Panc1 (cell line): Measurements from ENCODE around the gene SYNM. TPM values are rescaled to one million over a fixed set of nuclear protein-coding genes. Genes with fewer than 3 reads are reported as not detected.

Source experiments
- ATAC-seq: fragments of 200-7000 bp; cut with Tn5 transposase; 2 replicates; pipeline ENCODE4 v1.9.1; 2020; ENCODE audit warnings: mild to moderate bottlenecking, moderate library complexity
- BruUV-seq: library from RNA; stranded (reverse); fragments of 400-500 nt; replicated peaks from 2 replicates; lab custom pipeline; 2021; lab: Mats Ljungman, UMichigan
- CTCF ChIA-PET: fragments of 300-600 bp; sonication (Branson Sonifier 250); formaldehyde crosslinking; loops from one replicate; lab custom pipeline; 2022; ENCODE audit warnings: antibody characterized with exemption; lab: Charles Lee
- POLR2A ChIA-PET: fragments of 300-600 bp; sonication (Branson Sonifier 250); formaldehyde crosslinking; loops from one replicate; lab custom pipeline; 2022; ENCODE audit warnings: antibody characterized with exemption; lab: Charles Lee
- DNase-seq: peaks from one replicate; pipeline ENCODE4 v3.0.0-alpha.2; 2010; ENCODE audit warnings: low read depth, low spot score
- H3K27ac ChIP-seq: 2 replicates; pipeline ENCODE4 v1.5.1; 2011; ENCODE audit warnings: mild to moderate bottlenecking, low read length, inconsistent platforms
- H3K27me3 ChIP-seq: fragments of 200-500 bp; sonication (Bioruptor generic); 2 replicates; pipeline ENCODE4 v1.6.0; 2014; ENCODE audit warnings: low read length, inconsistent platforms; ENCODE audit not compliant: control insufficient read depth, insufficient read depth
- H3K36me3 ChIP-seq: fragments of 200-500 bp; sonication (Bioruptor generic); 2 replicates; pipeline ENCODE4 v1.5.1; 2014; ENCODE audit warnings: inconsistent platforms, mild to moderate bottlenecking, low read length, moderate library complexity; ENCODE audit not compliant: control insufficient read depth, insufficient read depth
- H3K4me1 ChIP-seq: 2 replicates; pipeline ENCODE4 v1.5.1; 2011; ENCODE audit warnings: inconsistent platforms, mild to moderate bottlenecking, low read length, moderate library complexity; ENCODE audit not compliant: control insufficient read depth, insufficient read depth
- H3K4me3 ChIP-seq, 2 experiments: 2 replicates each; pipeline ENCODE4 v1.5.1; 2011 to 2012; ENCODE audit warnings: low read depth in 2 of 2, low read length in 2 of 2, mild to moderate bottlenecking in 2 of 2, inconsistent platforms in 1 of 2, moderate library complexity in 1 of 2
- H3K9me3 ChIP-seq: fragments of 200-500 bp; sonication (Bioruptor generic); 2 replicates; pipeline ENCODE4 v1.5.1; 2014; ENCODE audit warnings: low read depth, mild to moderate bottlenecking, inconsistent platforms, low read length, moderate library complexity; ENCODE audit not compliant: control insufficient read depth, insufficient read depth
- CTCF ChIP-seq: fragments of 450-650 bp; IDR thresholded peaks from 2 replicates; pipeline ENCODE4 v1.5.1; 2017; ENCODE audit warnings: mild to moderate bottlenecking
- POLR2AphosphoS5 ChIP-seq: IDR thresholded peaks from 2 replicates; pipeline ENCODE4 v1.6.1; 2012; ENCODE audit warnings: mild to moderate bottlenecking, low read depth, low read length, moderate library complexity
- REST ChIP-seq, 2 experiments: IDR thresholded peaks; 2 replicates each; pipeline ENCODE4 v1.6.1; 2011 to 2012; ENCODE audit warnings: low read depth in 2 of 2, control low read depth in 1 of 2, low read length in 1 of 2, mild to moderate bottlenecking in 1 of 2, moderate library complexity in 1 of 2; ENCODE audit not compliant: insufficient read depth in 1 of 2
- SIN3A ChIP-seq: IDR thresholded peaks from 2 replicates; pipeline ENCODE4 v1.6.1; 2012; ENCODE audit warnings: low read depth, mild to moderate bottlenecking, low read length, moderate library complexity, borderline replicate concordance; ENCODE audit not compliant: insufficient read depth
- TCF7L2 ChIP-seq: IDR thresholded peaks from 2 replicates; pipeline ENCODE4 v1.6.1; 2011; ENCODE audit warnings: mild to moderate bottlenecking, low read depth, low read length, inconsistent platforms
- in situ Hi-C: cut with HindIII; loops from 2 replicates; pipeline ENCODE4 v1.10.0; 2016; ENCODE audit warnings: low sequenced_read_pairs, low pct_unique_long_range_greater_than_20kb
- intact Hi-C: fragments of 100-400 bp; cut with micrococcal nuclease; formaldehyde crosslinking; loops from one replicate; pipeline ENCODE4 v1.10.0; 2022; ENCODE audit not compliant: unreplicated experiment
- total RNA-seq: library from RNA; stranded (reverse); gene quantifications from one replicate; pipeline ENCODE4 v1.2.1, GENCODE V29; 2021; ENCODE audit not compliant: unreplicated experiment

Gene SYNM
- total RNA-seq, 1 experiment from 2014 or later: 38.9 TPM

- POLR2A ChIA-PET: no interaction called here
- H3K9me3 ChIP-seq: no peaks in the 10 kb centered on the region
- TF ChIP-seq POLR2AphosphoS5 (no peak), SIN3A (no peak), TCF7L2 (no peak), CTCF (no peak), REST (IDR thresholded peaks at IDR 0.05; ENCODE audit: insufficient read depth in 1 of 2, low read depth in 2 of 2, low read length in 1 of 2) (no peak)
- H3K27me3 ChIP-seq: no peaks in the 10 kb centered on the region
- no peak for ATAC-seq
- no peak for DNase-seq
- BruUV-seq: no TSS peak
- in situ Hi-C loops (no loop called here), intact Hi-C loops (no loop called here)
- H3K4me1 ChIP-seq: peaks cover 34% of the 10 kb centered on the region
- no peak overlapping the region for H3K4me3 ChIP-seq
- CTCF ChIA-PET: interaction anchor here (1.9 kb wide), 1 partner anchor 9 kb away, joined by 8 read pairs; no protein-coding TSS in a partner anchor
- H3K36me3 ChIP-seq: 0 out of 2 replicates have a peak, but pooled peaks cover 2% of the 10 kb centered on the region
- H3K27ac ChIP-seq: peak overlapping the region; percentile 37; the same call in 1 of the 2 replicates
Measured at GRCh38 chr15:99108993-99109392, 4.1 kb downstream of the SYNM start.

- TF ChIP-seq CTCF (no peak), POLR2AphosphoS5 (no peak), TCF7L2 (no peak), SIN3A (no peak), REST (IDR thresholded peaks at IDR 0.05; ENCODE audit: insufficient read depth in 1 of 2, low read depth in 2 of 2, low read length in 1 of 2) (no peak)
- POLR2A ChIA-PET: no interaction called here
- Histone ChIP-seq H3K4me1 (peaks cover 34% of the 10 kb centered on the region), H3K27me3 (no peaks in the 10 kb centered on the region), H3K27ac (peak overlapping the region; percentile 3; the same call in 1 of the 2 replicates), H3K36me3 (0 out of 2 replicates have a peak, but pooled peaks cover 2% of the 10 kb centered on the region), H3K9me3 (no peaks in the 10 kb centered on the region), H3K4me3 (no peak overlapping the region)
- CTCF ChIA-PET: interaction anchor here (0.5 to 1.9 kb wide), 2 partner anchors 9 to 624 kb away, joined by 4 to 8 read pairs; partner anchors contain the start of gene LYSMD4
- intact Hi-C loops (no loop called here), in situ Hi-C loops (no loop called here)
- BruUV-seq: no TSS peak
- ATAC-seq: no peak
- no peak for DNase-seq
Measured at GRCh38 chr15:99109555-99110021, 4.7 kb downstream of the SYNM start.
